ENCODE results near the gene NOL3. TPM values are rescaled to one million over a fixed set of nuclear protein-coding genes. Genes with fewer than 3 reads are reported as not detected.

The NOL3 gene
- total and polyA plus RNA-seq, 2 of the 13 experiments (the other 11 are each of a cell fraction or from before 2014, with no cell fraction given), result 5.7 to 20.5 TPM

- DNase-seq (ENCODE audit: low spot score), result no peak
- TF ChIP-seq ZNF652 (CRISPR knock-in tag; IDR thresholded peaks at IDR 0.05; ENCODE audit: borderline replicate concordance, low read depth) (no peak), ZKSCAN5 (CRISPR knock-in tag; IDR thresholded peaks at IDR 0.05) (no peak), RORA (CRISPR knock-in tag; IDR thresholded peaks at IDR 0.05) (no peak), HCFC1 (IDR thresholded peaks at IDR 0.05; ENCODE audit: low read depth, low read length) (no peak), ZFP36L2 (CRISPR knock-in tag; IDR thresholded peaks at IDR 0.05) (no peak), POLR2A (IDR thresholded peaks at IDR 0.05; ENCODE audit: insufficient read depth in 1 of 2, low read depth in 2 of 2, low read length in 2 of 2) (0 out of 4 replicates have a peak, but pooled peaks of 1 of the 2 experiments have one; percentile 33), KAT7 (CRISPR knock-in tag; IDR thresholded peaks at IDR 0.05; ENCODE audit: borderline replicate concordance) (no peak), ZSCAN30 (CRISPR knock-in tag; IDR thresholded peaks at IDR 0.05) (no peak), TEF (CRISPR knock-in tag; IDR thresholded peaks at IDR 0.05) (no peak), GATAD1 (CRISPR knock-in tag; IDR thresholded peaks at IDR 0.05) (no peak), AGO2 (optimal IDR thresholded peaks at IDR 0.05; ENCODE audit: low read depth, low read length) (peak; percentile 63), ZZZ3 (CRISPR knock-in tag; IDR thresholded peaks at IDR 0.05; ENCODE audit: borderline replicate concordance) (no peak), ZBTB3 (CRISPR knock-in tag; IDR thresholded peaks at IDR 0.05; ENCODE audit: borderline replicate concordance, low read depth) (no peak), TFDP1 (CRISPR knock-in tag; IDR thresholded peaks at IDR 0.05; ENCODE audit: borderline replicate concordance) (no peak)
Observed at GRCh38 chr16:67144943-67145342, 25.4 kb upstream of the NOL3 start.

More at GRCh38 chr16:67144943-67145342, 25.4 kb upstream of the NOL3 start:
- BruUV-seq (replicated peaks), result no TSS peak
- H2AFZ ChIP-seq (ENCODE audit: low read length), result no peak overlapping the region
- WGBS (ENCODE audit: low lambda C conversion rate), result 100% methylated on average over 2 of the region's 2 CpGs
- peaks cover 9% of the 10 kb centered on the region; the same call in 1 of the 2 replicates for H4K20me1 ChIP-seq (ENCODE audit: insufficient read depth, low read length)
- intact Hi-C loops (cut with micrococcal nuclease; ENCODE audit: unreplicated experiment), result no loop called here
- ATAC-seq (no peak), FAIRE-seq (no peak)
- no peak overlapping the region for H3K9ac ChIP-seq (ENCODE audit: insufficient read depth, low read depth, low read length)
- no peak overlapping the region for H3K4me3 ChIP-seq (replicated peaks in 1 of 3; ENCODE audit: insufficient read depth in 1 of 3, low read depth in 2 of 3, low read length in 3 of 3)
- H3K4me2 ChIP-seq (ENCODE audit: low read depth, low read length), result no peak overlapping the region
- H3K27me3 ChIP-seq (ENCODE audit: control insufficient read depth in 1 of 2, insufficient read depth in 2 of 2, low read length in 2 of 2), result no peaks in the 10 kb centered on the region
- H3K9me3 ChIP-seq (ENCODE audit: low read length), result no peaks in the 10 kb centered on the region
- ChIA-PET CTCF (ENCODE audit: low intra/inter-chr PET ratio, low total read pairs) (no interaction called here), POLR2A (no interaction called here)
- peaks cover 8% of the 10 kb centered on the region for H3K4me1 ChIP-seq (ENCODE audit: insufficient read depth, low read length)
- H3K27ac ChIP-seq (ENCODE audit: extremely low read length, insufficient read depth, low read length), result no peak overlapping the region
- no peaks in the 10 kb centered on the region for H3K79me2 ChIP-seq (ENCODE audit: insufficient read depth, low read length)
- in situ Hi-C loops (cut with HindIII; ENCODE audit: extremely low pct_ligation_motif_present, low pct_unique_long_range_greater_than_20kb), result no loop called here
- H3K36me3 ChIP-seq (replicated peaks in 1 of 2; ENCODE audit: control insufficient read depth in 1 of 2, insufficient read depth in 2 of 2, low read length in 2 of 2), result peaks cover 70 to 91% of the 10 kb centered on the region in 2 experiments
